ENCODE measurements around the gene SAP25. TPM values are rescaled to one million over a fixed set of nuclear protein-coding genes. Genes with fewer than 3 reads are reported as not detected.
"Not testable (repeated sequence)": the region's sequence is repeated elsewhere in the genome, so short reads cannot be mapped to it uniquely, and the experiment has no call there.

Gene SAP25
- total RNA-seq, 1 donor from 2014 or later: not detected

DNA sequence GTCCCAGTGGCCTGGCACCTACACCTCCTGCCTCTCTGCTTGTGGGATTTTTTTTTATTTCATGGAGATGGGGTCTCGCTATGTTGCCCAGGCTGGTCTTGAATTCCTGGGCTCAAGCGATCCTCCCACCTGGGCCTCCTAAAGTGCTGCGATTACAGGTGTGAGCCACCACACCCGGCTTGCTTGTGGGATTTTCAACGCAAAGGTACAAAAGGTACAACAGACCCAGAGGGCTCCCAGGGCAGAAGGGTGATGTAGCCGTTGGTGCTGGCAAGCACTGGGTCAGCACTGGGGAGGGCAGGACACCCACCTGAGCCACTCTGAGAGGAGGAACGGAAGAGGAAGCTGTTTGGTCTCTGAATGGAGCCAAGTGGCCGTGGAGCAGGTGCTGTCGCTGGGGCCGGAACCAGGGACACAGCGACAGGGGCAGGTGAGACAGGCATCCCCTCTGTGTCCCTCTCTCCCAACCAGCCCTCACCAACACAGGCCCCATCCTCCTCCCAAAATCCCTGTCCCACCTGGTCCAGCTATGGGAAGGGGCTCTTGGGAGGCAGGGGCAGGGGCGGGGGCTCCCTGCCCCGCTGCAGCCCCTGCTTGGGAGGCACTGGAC lies 2.8 kb upstream of the SAP25 start:
- DNase-seq (ENCODE audit: low read depth in 2 of 2): no peak

DNA sequence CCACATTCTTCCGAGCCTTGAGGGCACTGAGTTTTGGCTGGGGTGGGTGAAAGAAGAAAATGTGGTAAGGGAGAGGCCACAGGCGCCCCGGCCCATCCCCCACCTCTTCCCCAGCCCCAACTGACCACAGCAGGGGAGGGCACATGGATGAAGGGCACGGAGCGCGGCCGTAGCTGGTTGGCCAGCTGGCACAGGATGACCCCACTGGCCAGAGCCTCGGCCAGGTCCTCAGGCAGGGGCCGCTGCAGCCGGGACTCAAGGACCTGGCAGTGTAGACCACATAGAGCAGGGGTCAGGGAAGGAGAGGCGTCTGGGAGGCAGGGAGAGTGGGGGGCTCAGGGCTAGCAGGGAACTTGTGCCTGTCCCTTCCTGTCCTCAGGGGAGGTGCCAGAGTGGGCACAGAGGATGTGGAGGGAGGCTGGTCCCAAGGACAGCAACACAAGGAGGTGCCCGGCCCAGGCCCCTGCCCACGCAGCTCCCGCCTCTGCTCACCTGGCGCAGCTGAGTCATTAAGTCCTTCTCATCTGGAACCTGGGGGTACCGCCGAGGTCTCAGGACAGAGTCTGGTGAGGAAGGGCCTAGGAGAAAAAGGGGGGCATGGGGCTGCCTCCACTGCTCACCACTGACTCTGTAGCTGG lies 2.2 kb upstream of the SAP25 start:
- DNase-seq (ENCODE audit: low read depth in 2 of 2): no peak

DNA sequence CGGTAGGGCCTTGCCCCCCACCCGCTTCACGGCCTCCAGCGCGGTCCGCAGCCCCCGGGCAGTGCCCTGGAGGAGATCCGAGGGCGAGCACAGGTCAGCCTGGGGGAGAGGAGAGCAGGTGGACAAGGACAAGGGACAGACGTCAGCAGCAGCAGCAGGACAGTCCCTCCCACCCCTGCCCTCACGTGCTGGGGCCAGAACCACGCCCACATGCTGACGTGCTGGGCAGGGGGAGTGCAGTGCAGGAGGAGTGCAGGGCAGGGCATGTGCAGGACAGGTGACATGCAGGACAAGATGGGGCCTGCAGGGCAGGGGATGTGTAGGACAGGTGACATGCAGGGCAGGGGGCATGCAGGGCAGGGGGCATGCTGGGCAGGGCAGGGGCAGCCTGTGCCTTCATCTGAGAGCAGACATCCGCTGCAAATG lies 1.5 kb upstream of the SAP25 start:
- DNase-seq (ENCODE audit: low read depth in 2 of 2): no peak

DNA sequence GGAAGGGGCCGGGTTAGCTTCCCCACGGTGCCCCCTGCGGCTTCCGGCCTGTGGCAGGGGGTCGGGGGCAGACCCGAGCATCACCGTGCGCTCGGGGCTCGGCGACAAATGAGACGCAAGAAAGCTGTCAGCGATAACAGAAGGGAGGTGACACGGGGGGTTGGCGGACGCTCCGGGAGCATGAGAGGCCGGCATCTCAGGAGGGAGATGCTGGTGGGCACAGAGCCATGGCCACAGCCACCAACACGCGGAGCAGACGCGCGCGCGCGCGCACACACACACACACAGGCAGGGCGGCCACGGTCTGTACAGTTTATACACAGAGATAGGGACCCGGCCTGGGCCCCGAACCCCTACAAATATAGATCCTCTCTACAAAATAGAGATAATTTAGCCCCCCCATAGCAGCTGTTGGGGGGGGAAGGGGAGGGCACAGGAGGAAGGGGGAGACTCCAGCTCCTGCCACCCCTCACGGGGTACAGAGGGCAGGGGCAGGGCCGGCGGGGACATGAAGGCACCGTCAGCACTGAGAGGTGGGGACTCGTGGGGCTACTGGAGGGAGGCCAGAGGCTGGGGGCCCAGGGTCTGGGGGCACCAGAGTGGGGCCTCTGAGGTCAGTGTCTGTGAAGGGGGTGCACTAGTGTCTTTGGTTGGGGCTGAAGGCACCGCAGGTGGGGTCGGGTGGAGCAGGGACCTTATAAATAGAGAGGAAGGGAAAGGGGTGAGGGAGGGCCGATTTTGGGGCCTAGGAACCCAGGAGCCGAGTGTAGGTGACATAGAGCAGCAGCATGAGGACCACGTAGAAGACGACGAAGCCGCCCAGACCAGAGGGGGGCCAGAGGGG lies 884 bp upstream of the SAP25 start:
- no peak for DNase-seq (ENCODE audit: low read depth in 2 of 2)

DNA sequence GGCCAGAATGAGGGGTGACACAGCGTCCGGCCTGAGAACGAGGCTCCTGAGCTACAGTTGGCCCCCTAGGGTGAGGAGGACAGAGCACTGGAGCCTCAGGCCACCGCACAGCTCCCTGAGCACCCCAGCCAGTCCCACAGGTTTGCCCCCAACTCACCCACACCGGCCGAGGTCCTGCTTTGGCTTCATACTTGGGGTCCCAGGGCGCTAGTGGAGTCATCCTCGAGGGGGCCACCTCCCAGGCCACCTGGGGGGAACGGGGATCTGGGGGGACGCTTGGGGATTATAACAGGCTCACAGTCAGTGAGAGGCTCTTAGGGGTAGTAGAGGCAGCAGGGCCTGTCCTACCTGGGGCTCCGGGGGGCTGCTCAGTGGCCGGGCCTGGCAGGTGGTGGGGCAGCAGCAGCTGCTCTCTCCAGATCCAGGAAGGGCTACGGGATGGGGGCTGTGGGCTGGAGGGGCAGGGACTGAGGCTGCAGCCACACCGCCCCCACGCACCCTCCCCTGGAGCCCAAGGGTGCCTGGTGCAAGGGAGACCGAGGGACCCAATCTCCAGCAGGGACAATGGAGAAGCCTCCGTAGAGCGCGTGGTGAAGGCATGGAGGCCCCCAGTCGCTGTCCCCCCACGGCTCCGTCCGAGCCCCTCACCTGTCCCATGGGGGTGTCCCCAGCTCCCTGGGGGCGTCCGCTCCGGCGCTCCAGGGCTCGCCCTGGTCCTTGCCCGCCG lies 588 bp downstream of the SAP25 start:
- DNase-seq (ENCODE audit: low read depth in 2 of 2): no peak

DNA sequence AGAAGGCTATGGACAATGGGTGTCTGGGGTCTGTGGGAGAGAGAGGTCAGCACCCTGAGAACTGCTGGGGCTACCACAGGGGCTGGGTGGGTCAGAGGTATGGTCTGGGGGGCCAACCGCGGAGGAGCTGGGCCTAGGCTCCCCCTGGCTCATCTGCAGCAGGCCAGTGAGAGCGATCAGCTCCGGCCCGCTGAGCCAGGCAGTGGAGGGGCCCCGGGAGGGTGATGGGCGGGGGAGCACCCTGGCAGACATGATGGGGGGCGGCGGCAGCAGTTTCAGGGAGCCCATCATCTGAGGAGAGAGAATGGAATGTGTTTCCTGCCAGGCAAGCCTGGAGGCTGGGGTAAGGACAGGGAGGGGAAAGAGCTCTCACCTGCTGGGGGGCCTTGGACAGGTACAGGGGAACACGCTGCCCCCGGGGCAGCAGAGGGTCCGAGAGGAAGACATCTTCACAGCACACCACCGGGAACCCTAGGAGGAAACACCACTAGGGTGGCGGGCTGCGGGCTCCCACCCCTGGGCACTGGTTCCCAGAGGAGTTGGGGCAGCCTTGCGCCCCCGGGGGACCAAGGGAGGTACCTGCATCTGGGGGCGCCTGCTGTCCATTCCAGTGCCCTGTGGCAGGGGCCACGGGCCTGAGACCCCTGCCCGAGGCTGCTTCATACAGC lies 1.3 kb downstream of the SAP25 start:
- no peak for DNase-seq (ENCODE audit: low read depth in 2 of 2)

DNA sequence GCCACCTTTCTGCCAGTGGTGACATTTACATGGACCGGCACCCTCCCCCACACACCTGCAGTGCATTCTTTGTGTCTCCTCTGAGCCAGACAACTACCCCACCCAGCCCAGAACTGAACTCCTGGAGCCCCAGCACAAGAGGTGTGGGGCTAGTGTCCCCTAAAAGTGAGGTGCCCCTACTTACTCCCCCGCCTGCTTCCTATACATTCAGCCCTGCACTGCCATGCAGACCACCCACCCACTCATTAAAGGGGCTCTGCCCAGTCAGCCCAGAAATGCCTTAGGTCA lies 1.9 kb downstream of the SAP25 start:
- no peak for DNase-seq (ENCODE audit: low read depth in 2 of 2)

DNA sequence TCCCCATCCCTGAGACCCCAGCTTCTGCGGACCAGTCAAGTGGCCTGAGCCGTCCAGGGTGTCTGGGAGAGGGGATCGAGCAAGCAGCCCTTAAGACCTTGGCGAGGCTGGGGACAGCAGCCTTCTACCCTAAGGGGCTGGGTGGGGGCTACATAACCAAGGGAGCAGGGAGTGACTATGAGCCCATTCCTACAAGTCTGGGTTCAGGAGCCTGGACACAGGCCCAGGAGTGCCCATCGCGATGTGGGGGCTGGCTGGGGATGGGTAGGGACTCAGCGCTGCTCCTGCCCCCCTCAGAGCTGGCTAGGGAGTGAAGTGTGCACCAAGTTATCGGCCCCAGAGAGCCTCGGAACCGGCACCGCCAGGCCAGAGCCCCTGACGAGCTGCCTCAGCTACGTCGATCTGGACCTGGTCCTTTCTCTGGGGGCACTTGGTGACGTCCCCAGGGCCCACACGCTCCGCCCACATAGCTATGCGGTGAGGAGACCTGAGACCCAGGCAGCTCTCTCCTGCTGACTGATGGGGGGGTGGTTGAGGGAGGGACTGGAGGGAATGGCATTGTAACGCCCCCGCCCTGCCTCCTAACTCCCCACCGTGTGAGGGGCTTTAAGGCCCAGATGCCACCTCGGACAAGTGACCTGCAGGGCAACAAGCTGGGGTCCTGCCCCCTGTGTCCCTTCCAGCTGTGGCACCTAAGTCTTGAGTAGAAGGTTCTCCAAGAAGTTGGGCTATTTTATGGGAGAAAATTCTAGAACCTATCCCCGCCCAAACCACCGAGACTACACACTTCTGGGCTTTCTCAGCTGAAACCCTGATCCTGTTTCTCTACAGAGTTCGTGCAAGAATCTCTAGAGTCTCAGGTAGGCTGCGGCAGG lies 2.5 kb downstream of the SAP25 start:
- DNase-seq (ENCODE audit: low read depth in 2 of 2): no peak

DNA sequence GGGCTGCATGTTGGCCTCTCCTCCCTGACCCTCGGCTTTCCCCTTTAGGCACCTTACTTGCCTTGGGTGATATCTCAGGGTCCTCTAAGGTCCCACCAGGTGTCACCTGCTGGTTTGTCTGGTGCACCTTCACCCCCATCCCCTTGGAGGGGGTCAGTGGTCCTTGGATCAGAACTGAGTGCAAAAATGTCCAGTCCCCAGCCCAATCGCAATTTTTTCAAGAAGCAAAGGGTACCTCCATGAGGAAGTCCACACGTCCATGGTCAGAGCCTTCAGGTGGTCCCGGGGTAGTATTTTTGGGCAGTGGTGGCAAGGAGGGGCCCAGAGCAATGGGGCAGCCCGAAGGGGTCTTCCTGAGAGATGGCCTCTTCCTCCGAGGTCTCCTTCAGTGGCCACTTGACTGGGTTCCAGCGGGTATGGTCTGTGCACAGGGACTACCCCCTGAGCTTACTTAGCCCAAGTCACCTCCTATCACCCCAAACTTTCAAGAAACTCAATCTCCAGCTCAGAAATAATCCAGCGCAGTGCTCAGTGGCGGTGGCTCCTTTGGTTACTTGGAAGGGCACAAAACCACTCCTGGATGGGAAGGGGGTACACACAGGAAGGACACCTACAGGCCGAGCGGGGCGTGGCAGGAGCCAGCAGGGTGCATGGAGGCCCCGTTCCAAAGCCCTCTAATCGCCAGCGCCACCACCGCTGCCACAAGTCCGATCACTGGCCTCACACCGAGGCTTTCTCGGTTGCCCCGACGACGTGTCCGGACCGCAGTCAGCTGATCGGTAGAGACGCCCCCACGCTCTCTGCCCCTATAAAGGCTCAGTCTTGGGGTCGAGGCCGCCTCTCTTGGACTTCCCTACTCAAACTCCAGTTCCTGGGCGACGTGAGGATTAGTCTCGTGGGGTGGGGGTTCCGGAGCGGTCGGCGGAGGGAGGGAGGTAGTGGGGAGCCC lies 4.5 kb downstream of the SAP25 start:
- peak; percentile 54 to 85 for DNase-seq (ENCODE audit: low read depth in 2 of 2)

DNA sequence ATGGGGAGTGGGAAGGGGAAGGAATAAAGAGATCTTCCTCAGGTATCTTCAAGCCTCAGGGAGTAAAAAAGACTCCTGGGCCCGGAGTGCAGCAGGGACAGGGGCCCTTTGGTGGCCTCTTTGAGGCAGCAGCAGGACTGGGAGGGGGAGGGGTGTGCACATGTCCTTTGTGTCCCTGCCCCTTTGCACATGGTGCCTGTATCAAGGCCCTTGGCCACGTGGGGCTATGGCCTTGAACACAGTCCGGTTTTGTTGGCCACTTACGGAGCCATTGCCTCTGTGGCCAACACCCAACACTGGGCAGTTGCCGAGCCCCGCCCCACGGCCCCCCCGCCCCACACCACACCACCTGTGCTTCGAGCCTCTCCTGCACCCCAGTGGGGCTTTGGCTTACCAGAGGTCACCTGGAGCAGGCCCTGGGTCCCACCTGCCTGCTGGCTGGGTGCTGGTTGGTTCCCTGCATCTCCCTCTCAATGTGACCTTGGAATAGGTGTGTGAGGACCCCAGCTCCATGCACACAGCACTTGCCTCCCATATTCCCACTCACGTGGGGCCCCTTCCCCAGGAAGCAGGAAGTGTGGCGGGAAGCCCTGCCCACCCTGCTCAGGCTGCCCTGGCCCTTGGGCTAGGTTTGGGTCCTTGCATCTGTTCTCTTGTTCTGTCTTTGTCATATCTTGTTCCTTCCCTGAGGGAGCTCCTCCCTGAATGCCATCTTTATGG lies 5.4 kb downstream of the SAP25 start:
- DNase-seq (ENCODE audit: low read depth in 2 of 2): peak in 1 of 2 donors; percentile 40

DNA sequence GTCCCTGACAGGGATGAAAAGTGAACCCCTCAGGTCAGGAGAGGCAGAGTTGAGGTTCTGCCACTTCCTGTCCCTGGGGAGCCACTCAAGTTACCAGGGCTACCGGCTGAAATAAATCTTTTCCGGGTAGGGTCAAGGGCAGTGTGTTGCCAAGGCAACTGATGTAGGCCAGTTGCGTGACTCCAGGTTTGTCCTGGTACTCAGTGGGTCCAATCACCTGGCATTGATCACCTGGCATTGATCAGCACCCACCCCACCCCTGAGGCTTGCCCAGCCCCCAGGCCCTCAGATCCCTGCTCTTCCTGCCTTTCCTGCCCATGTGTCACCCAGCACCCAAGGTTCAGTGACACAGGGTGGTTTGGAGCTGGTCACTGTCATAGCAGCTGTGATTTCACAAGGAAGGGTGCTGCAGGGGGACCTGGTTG lies 5.9 kb downstream of the SAP25 start:
- DNase-seq (ENCODE audit: low read depth in 2 of 2): no peak

DNA sequence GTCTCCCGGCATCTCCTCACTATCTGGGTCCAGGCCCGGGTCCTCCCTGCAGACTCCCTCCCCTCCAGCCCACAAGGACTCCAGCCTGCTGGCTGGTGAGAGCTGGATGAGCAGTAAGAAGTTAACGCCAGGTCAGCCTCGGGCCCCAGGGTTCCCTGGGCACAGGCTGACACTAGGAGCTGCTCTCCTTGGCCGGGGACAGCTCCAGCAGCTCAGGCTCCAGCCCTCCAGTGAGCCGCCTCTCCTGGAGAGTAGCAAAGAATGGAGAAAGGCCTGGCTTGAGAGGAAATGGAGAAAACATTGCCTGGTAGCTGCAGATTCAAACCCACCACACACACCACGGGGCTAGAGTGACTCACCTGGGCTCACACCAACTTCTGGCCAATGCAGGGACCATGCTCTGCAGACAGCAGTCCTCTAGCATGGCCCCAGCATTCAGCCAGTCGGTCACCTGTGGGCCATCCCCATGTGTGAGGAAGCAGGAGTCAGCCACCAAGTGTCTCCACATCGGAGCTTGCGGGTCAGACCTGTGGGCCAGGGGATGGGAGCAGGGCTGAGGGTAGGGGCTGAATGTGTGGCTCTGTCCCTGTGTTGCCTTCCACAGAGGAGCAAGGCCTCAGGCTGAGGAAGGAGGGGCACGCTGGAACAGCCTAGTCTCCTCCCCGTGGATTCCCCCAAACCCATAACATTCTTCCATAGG lies 6.5 kb downstream of the SAP25 start:
- DNase-seq (ENCODE audit: low read depth in 2 of 2): no peak

DNA sequence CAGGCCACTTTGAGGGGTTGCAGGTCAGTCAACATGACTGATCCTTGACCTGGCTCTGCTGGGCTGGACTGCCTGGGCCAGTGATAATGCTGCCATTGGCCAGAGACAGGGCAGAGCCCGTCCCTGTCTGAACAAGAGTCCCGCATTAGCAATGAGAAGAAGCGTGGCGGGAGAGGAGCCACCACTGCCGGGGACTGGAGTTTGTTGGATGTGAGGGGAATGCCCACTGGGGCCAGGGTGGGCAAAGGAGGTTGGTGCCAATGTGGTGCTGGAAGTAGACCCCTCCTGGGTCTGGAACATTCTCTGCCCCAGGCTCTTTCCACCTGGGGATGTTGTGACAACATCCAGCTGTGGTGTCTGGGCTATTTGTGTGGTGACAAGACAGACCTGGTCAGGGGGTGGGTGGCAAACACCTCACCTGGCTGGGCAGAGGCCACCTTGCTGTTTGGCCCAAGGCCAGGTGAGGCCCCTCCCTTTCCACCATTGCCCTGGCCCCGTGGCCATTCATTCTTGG lies 7.6 kb downstream of the SAP25 start:
- no peak for DNase-seq (ENCODE audit: low read depth in 2 of 2)

DNA sequence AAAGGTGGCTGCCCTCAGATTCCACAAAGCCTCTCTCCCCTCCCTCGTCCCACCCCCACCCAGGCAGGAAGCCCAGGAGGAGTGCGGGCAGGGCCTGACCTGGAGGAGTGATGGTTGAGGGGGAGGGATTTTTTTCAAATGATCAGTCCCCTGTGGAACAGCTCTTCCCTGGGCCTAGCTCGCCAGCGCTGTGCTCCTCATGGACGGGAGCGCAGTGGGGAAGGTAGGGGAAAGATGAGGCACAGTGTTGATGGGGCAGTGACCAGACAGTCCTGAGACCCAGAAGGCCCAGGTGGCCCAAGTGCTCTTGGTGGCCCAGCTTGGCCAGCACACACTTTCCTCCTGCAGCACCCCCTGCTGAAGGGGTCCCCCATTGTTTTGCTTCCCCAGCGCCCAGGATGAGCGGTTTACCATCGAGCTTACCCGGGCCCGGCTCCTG lies 8.5 kb downstream of the SAP25 start:
- no peak for DNase-seq (ENCODE audit: low read depth in 2 of 2)

DNA sequence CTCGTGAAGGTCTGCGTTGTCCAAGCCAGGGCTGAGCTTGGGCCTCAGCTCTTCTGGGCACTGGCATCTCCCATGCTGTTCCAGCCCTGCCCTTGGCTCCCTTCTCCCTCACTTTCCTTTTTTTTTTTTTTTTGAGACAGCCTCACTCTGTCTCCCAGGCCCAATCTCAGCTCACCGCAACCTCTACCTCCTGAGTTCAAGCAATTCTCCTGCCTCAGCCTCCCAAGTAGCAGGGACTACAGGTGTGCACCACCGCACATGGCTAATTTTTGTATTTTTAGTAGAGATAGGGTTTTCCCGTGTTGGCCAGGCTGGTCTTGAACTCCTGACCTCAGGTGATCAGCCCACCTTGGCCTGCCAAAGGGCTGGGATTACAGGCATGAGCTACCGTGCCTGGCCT lies 9.3 kb downstream of the SAP25 start:
- DNase-seq (ENCODE audit: low read depth in 2 of 2): not testable (repeated sequence)

DNA sequence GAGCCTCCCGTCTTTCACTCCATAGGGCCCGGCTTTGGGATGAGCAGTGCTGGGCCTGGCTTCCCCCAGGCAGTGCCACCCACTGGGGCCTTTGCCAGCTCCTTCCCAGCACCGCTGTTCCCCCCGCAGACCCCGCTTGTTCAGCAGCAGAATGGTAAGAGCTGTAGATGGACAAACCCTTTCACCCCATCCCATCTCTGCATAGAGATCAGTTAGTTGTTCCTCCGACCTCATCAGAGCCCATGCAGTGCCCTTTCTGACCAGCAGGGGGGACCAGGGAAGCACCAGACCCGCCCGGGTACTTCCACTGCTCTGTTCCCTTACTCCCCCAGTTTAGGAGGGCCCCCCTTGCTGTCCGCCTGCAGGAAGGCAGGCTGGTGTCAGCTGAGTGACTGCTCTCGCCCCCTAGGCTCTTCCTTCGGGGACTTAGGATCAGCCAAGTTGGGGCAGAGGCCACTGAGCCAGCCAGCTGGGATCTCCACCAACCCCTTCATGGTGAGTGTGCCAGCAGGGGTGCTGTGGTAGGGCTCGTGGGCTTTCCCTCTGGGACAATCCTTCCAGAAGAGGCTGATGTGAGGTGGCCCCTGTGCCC lies 9.8 kb downstream of the SAP25 start:
- peak; percentile 70 to 80 for DNase-seq (ENCODE audit: low read depth in 2 of 2)

DNA sequence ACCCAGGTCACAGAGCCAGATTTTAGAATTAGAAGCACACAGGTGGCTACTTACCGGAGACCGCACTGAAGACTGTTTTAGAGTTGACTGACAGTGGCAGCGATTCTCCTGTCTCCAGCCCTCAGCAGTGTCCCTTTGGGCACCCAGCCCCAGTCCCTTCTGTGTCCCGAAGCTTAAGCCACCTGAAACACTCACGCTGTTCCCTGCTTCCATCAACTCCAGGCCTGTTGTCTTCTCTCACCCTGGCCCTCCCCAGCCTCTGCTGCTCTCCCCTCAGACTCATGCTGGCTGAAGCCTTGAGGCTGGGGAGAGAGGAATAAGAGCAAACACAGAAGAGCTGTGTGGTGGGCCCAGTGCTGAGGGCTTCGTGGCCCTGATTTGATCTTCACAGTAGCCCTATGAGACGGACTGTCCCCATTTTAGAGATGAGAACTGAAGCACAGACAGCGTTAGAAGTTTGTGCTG lies 10.6 kb downstream of the SAP25 start:
- no peak for DNase-seq (ENCODE audit: low read depth in 2 of 2)
